UCSD-AML1 (cell line): ENCODE data around the gene EPB41L2.
A peak's percentile ranks its signal among the peaks of the same experiment; 100 is the strongest.
"Not testable (repeated sequence)": the region's sequence is repeated elsewhere in the genome, so short reads cannot be mapped to it uniquely, and the experiment has no call there.

ENCODE experiments used
- DNase-seq: peaks from one replicate; lab custom pipeline; 2025; ENCODE audit not compliant: unreplicated experiment; lab: John Stamatoyannopoulos, UW

EPB41L2 gene

DNA sequence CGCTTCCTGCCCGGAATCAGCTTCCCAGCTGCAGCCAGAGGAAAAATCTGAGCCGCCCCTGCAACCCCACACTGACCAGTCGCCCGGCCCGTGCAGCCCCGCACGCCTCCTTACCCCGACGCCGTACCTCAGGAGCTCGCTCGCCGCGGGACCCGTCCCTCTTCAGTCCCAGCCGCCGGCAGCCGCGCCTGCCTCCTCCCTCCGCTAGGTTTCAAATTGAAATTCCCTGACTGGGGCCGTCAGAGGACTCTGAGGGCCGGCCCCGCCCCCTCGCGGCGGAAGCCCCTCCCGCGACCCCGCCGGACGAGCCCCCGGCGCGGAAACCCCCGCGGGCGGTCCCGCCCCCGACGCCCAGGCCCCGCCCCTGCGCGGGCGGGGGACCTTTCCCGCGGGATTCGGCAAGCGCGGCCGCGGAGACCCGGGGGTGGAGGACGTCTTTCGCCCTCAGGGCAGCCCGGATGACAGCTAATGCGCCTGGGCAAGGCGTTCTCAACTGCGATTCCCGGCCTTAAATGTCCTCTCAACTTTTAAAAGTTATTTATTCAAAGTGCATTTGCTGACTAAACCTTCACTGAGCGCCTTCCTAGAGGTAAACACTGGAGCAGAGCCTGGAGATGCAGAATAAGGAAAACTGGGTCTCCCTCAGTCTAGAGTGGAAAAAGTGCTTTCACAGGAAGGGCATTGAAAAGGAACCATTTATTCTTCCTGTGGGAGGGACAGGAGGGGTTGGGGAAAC, at the start of gene EPB41L2:
Gene EPB41L2, minus strand, starts transcription at position 218 of the 736 bp plus-strand sequence. CDS start 106,760 bp downstream, outside the sequence.
- DNase-seq = peak; percentile 93

DNA sequence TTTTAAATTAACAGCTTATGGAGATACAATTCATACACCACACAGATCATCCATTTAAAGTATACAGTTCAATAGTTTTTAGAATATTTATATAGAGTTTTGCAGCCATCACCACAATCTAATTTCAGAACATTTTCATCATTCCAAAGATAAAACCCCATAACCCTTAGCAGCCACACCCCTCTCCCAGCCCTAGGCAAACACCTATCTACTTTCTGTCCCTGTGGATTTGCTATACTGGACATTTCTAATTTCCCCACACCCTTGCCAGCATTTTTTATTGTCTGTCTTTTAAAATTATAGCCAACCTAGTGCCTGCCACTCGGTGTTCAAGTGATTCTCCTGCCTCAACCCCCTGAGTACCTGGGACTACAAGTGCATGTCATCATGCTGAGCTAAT, 49.2 kb upstream of the EPB41L2 start:
- DNase-seq = no peak

DNA sequence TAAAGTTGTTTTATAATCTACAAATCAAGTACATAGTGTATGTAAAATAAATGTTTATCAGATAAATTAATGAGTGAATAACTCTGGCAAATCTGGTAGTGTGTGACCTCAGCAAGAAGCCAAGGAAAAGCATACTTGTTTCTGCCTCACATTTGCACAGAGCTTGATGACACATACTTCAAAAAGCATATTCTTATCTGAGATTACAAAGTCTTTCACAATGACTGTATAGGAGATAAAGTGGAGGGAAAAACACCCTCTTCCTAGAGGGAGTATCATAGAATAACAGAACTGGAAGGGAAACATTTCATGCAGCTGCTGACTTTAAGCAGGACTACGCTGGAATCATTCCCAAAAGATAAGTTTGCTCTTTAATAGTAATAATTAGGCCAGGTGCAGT, 44.1 kb upstream of the EPB41L2 start:
- DNase-seq = no peak

DNA sequence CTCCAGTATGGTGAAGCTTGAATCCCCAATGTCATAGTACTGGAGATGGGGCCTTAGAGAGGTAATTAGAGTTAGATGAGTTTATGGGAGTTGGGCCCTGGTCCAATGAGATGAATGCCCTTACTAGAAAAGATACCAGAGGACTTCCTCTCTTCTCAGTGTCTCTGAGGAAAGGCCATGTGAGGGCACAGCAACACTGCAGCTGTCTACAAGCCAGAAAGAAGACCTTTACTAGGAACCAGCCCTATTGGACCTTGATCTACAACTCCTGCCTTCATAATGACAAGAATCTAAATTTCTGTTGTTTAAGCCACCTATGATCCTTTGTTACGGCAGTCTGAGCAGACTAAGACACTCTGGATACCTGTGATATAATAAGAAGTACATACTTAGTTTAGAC, 40.9 kb upstream of the EPB41L2 start:
- no peak for DNase-seq

DNA sequence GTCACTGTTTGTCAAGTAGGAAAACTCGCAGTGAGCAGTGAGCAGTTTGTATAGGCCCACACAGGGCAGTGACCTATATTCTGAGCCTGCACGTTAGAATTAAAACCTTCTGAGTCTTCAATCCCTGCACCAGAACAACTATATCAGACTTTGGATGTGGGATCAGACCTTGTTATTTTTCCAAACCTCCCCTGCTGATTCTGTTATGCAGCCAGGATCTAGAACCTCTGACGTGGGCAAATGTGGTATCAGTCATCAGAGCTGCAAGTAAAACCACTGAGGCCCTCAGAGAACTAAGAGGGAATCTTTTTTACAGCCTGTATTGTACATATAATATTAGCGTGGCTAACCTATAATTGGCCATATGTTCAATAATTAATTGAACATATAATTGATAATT, 40.3 kb upstream of the EPB41L2 start:
- no peak for DNase-seq

DNA sequence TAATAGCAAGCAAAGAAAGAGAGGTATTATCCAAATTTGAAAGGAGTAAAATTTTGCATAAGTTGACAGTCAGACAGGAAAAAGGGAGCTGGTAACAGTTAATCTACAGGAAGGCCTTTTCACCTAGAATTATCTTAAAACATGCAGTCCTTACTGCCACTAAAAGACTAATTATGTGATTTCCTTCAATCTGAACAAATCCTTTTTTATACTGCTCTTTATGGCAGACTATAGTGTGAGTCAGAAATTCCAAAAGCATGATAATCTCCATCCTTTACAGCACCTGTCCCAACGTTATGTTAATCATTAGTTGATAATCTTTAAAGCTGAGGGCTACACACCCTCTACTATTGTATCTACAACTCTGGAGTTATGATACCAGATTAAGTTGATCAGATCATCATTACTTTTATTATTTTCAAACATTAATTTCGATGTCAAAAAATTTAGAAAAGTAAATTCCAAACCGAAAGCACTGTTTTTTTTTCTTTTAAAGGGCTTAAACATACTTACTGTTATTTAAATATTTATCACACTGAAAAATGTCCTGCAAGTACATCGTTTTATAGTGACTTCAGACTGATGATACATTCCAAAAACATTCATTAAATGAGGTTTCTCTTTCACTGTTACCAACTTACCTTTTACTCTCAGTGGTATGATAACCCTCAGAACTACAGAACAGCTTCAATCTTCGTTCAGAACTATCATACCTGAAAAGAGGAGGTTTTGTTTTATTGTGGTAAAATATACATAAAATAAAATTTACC, 39.1 kb upstream of the EPB41L2 start:
- DNase-seq = no peak

DNA sequence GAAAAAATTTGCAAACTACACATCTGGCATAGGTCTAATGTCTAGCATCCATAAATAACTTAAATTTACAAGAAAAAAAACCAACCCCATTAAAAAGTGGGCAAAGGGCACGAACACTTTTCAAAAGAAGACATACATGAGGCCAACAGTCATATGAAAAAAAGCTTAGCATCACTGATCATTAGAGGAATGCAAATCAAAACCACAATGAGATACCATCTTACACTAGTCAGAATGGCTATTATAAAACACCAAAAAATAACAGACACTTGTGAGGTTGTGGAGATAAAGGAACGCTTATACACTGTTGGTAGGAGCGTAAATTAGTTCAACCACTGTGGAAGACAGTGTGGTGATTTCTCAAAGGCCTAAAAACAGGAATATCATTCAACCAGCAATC, 33.7 kb upstream of the EPB41L2 start:
- DNase-seq = no peak

DNA sequence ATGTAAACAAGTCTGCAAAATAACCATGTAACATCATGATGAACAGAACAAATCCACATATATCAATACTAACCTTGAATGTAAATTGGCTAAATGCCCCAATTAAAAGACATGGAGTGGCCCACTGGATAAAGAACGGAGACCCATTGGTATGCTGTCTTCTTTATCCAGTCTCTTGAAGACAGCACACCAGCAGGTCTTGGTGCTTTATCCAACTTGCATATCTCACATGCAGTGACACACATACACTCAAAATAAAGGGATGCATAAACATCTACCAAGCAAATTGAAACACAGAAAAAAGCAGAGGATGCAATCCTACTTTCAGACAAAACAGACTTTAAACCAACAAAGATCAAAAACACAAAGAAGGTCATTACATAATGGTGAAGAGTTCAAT, 30.3 kb upstream of the EPB41L2 start:
- no peak for DNase-seq

DNA sequence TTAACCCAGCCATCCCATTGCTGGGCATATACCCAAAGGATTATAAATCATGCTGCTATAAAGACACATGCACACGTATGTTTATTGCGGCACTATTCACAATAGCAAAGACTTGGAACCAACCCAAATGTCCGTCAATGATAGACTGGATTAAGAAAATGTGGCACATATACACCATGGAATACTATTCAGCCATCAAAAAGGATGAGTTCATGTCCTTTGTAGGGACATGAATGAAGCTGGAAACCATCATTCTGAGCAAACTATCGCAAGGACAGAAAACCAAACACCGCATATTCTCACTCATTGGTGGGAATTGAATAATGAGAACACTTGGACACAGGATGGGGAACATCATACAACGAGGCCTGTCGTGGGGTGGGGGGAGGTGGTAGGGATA, 28.9 kb upstream of the EPB41L2 start:
- DNase-seq = not testable (repeated sequence)

DNA sequence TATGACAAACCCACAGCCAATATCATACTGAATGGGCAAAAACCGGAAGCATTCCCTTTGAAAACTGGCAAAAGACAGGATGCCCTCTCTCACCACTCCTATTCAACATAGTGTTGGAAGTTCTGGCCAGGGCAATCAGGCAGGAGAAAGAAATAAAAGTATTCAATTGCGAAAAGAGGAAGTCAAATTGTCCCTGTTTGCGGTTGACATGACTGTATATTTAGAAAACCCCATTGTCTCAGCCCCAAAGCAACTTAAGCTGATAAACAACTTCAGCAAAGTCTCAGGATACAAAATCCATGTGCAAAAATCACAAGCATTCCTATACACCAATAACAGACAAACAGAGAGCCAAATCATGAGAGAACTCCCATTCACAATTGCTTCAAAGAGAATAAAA, 27.3 kb upstream of the EPB41L2 start:
- not testable (repeated sequence) for DNase-seq

DNA sequence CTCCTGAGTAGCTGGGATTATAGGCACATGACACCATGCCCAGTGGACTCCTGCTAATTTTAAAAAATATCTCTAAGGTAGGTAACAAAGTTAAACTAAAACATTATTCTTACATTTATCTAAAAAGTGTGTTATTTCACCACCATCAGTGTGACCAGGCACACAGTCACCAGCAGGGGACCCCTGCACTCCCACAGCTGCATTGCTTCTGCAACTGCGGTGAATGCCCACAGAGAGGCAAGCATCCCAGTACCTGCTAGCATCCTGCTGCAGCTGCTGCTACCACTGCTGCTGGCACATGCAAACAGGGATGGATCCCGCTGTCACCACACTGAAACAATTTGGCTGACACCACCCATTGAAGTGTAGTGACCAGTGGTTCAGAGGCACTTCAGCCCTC, 21.9 kb upstream of the EPB41L2 start:
- peak; percentile 15 for DNase-seq

DNA sequence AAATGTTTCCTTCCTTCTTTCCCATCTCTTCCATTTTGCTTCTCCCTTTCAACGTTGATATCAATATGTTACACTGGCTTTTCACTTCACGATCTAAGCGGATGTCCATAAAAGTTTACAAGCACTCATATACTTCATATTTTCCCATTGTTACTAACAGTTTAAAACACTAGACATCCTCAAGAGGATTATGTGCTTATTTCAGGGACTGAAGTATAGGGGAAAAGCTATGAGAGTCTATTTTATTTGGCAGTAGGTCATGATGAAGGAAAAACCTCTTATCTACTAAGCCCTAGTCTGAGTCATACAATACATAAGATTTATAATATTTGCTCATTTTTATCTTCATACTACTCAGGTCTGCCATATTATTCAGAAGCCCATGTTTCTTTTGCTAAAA, 20.6 kb upstream of the EPB41L2 start:
- no peak for DNase-seq

DNA sequence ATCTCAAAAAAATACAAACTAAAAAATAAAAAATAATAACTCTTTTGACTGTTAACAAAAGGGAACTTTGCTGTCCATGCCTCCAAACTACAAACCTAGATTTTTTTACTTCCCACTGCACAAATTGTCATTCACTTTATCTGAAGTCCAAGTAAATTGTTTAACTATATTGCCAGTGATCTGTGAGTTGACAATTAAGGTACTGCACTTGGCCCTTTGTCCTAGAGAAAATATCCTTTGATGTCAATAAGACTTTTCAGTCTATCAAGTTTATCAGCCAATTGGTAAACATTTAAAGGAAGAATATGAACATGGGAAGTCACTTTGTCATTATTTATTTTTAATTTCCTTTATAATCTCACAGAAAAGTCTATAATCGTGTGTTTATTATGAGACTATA, 19.3 kb upstream of the EPB41L2 start:
- DNase-seq = no peak

DNA sequence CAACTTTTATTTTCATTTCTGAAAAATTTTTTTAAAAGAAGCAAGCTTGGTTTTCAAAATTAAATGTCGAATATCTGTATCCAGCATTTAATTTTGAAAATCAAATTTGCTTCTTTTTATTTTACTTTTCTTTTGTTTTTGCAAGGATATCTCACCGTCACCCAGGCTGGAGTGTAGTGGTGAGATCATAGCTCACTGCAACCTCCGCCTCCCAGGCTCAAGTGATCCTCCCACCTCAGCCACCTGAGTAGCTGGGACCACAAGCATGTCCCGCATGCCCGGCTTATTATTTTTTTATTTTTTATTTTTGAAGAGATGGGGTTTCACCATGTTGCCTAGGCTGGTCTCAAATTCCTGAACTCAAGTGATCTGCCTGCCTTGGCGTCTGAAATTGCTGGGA, 17.0 kb upstream of the EPB41L2 start:
- no peak for DNase-seq

DNA sequence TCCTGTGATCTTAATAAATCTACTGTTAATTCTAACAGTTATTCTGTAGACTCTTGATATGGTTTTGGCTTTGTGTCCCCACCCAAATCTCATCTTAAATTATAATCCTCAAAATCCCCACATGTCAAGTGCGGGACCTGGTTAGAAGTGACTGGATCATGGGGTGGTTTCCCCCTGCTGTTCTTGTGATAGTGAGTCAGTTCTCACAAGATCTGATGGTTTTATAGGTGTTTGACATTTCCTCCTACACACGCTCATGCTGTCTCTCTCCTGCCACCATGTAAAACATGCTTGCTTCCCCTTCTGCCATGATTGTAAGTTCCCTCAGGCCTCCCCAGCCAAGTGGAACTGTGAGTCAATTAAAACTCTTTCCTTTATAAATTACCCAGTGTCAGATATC, 10.5 kb upstream of the EPB41L2 start:
- no peak for DNase-seq

DNA sequence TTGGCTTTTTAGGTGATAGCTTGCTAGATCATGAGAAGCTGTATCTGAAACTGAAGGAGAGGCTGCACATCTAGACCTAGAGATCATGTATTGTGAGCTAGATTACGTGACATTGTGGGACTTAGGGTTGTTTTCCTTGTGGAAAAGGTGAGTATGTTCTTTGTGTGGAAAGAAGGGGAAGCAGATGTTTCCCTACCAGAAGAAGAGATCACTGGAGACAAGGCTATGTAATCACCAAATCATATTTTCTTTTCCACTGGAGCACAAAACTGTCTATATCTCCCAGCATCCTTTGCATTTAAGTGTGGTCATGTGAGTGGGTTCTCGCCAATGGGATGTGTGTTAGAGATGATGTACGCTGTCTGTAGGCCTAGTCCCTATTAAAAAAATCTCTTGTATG, 7.0 kb upstream of the EPB41L2 start:
- no peak for DNase-seq

DNA sequence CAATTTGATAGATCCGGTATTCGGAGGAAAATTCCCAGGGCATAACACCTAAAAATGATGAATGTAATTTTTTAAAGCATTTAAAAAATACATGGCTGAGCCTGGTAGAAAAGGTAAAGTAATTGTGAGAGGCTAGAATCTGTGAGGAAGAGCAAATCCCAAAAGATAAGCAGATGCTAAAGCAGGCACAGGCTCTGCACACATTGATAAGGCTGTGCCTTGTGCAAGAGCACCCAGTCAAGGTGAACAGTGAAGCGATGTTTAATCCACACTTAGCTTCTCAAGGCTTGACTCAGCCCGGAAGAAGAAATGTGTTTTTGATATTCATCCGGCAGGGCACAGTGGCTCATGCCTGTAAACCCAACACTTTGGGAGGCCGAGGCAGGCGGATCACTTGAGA, 5.1 kb upstream of the EPB41L2 start:
- DNase-seq = no peak

DNA sequence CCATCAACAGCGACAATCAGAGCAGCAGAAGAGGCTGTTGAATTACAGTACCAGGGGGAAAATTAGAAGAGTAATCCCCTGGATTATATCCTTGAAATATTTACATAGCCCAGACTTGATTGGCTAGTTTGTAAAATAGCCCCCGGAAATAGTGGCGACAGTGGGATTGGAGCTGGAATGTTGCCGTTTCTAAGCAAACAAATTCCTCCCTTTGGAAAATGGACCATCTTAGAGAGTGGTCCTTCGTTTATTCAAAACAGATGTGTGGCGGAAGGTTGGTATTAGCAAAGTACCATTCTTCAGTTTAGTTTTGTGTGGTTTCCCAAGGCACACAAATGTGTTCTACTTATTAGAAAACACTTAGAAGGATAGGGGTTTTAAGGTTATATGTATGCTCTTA, 4.5 kb upstream of the EPB41L2 start:
- no peak for DNase-seq

DNA sequence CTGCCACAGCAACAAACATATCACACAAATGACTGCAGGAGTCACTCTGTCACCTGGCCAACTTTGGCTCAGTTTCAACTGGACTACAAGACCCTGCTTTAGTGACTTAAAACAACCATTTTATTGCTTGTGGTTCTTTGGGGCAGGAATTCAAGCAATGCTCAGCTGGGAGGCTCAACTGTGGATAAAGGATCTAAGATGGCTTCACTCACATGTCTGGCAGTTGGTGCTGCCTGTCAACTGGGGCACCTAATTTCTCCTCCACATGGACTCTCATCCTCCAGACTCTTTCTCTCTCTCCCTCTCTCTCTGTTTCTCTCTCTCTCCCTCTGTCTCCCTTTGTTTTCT, 2.8 kb upstream of the EPB41L2 start:
- no peak for DNase-seq

DNA sequence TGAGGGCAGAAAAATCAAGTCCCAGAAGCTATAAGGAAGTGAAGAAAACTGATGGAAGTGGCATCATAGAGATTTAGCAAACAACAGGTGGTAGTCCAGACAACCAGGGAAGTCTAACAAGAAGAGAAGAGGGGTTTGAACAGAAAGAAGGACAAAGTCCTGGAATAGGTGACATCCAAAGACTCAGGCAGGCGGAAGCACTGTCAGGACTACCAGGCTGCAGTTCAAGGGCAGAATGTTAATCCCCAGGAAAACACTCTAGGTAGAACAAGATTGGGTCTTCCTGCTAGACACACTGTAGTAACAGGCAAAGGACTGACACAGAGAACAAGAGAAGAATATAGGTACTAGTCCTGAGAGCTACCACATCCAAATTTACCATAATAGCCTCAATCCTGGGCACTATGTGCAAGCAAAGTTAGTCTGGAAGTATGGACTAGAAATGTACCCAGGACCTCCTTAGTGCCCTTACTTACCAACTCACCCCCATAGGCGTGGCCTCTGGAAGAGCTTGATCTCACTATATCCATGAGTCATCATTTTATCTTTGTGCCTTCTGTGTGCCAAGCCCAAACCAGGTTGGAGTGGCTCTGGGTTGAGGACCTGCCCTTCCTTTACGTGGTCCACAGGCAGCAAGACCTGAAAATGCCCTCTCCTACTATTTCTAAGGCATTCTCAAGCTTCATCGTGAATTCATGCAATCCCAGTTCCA, 2.2 kb upstream of the EPB41L2 start:
- no peak for DNase-seq

DNA sequence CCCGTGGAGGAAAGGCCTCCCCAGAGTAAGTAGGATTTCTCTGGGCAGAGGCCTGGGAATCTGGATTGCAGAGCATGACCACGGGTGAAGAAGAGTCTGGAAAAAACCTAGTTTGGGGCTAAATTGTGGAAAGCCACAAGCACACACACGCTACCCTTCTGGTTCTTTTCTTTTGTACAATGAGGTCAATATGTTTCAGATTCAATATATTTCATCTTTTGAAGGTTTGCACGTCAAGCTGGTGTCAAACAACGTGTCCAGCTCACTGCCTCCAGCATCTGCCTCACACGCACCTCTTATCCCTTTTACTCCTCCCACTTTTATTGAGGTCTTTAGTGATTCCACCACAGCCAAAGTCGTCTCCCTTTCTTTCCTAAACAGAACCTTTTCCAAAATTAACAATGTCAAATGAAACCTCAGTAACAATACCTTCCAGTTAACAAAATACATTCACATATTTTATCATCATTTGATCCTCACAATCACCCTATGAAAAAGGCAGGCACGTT, 773 bp upstream of the EPB41L2 start:
- no peak for DNase-seq
